MM.1S (cell line): Measurements from ENCODE around the gene AUTS2.

Experiments
- DNase-seq: peaks from one replicate; pipeline ENCODE4 v3.0.0-alpha.2; 2015
- H2AFZ ChIP-seq: fragments of 300-600 bp; sonication (generic); 2 replicates; pipeline ENCODE4 v1.6.0; 2016; ENCODE audit warnings: antibody characterized with exemption, low read length
- H3F3A ChIP-seq: fragments of 300-600 bp; sonication (generic); 2 replicates; pipeline ENCODE4 v1.6.1; 2016; ENCODE audit warnings: mild to moderate bottlenecking, antibody characterized with exemption, low read length, moderate library complexity, mixed read lengths; ENCODE audit not compliant: insufficient read depth
- H3K27ac ChIP-seq: fragments of 300-600 bp; sonication (generic); 2 replicates; pipeline ENCODE4 v1.5.1; 2016; ENCODE audit warnings: mild to moderate bottlenecking, low read length
- H3K27me3 ChIP-seq: fragments of 300-600 bp; sonication (generic); replicated peaks from 2 replicates; pipeline ENCODE4 v1.6.0; 2016; ENCODE audit warnings: low read length; ENCODE audit not compliant: insufficient read depth
- H3K36me3 ChIP-seq: fragments of 300-600 bp; sonication (generic); replicated peaks from 2 replicates; pipeline ENCODE4 v1.6.1; 2016; ENCODE audit warnings: mild to moderate bottlenecking, low read length, mixed read lengths; ENCODE audit not compliant: insufficient read depth
- H3K4me1 ChIP-seq: fragments of 300-600 bp; sonication (generic); 2 replicates; pipeline ENCODE4 v1.6.1; 2016; ENCODE audit warnings: low read length, mixed read lengths
- H3K4me2 ChIP-seq: fragments of 300-600 bp; sonication (generic); 2 replicates; pipeline ENCODE4 v1.6.0; 2016; ENCODE audit warnings: low read depth, low read length
- H3K4me3 ChIP-seq: fragments of 300-600 bp; sonication (generic); 2 replicates; pipeline ENCODE4 v1.5.1; 2016; ENCODE audit warnings: low read length, mixed read lengths
- H3K79me2 ChIP-seq: fragments of 300-600 bp; sonication (generic); 2 replicates; pipeline ENCODE4 v1.6.1; 2016; ENCODE audit warnings: mixed run types, low read length, mixed read lengths
- H3K9ac ChIP-seq: fragments of 300-600 bp; sonication (generic); 2 replicates; pipeline ENCODE4 v1.6.1; 2016; ENCODE audit warnings: low read length, mixed read lengths
- H3K9me2 ChIP-seq: fragments of 300-600 bp; sonication (generic); replicated peaks from 2 replicates; pipeline ENCODE4 v1.6.1; 2016; ENCODE audit warnings: mild to moderate bottlenecking, low read length, mixed read lengths; ENCODE audit not compliant: insufficient read depth
- H3K9me3 ChIP-seq: fragments of 300-600 bp; sonication (generic); replicated peaks from 2 replicates; pipeline ENCODE4 v1.6.1; 2016; ENCODE audit warnings: mild to moderate bottlenecking, low read length, mixed read lengths; ENCODE audit not compliant: insufficient read depth
- H4K20me1 ChIP-seq: fragments of 300-600 bp; sonication (generic); 2 replicates; pipeline ENCODE4 v1.6.1; 2016; ENCODE audit warnings: mild to moderate bottlenecking, low read length, moderate library complexity, mixed read lengths; ENCODE audit not compliant: insufficient read depth
- CTCF ChIP-seq: fragments of 300-600 bp; sonication (generic); IDR thresholded peaks from 2 replicates; pipeline ENCODE4 v1.5.1; 2016; ENCODE audit warnings: antibody characterized with exemption, low read length, mixed read lengths
- EZH2 ChIP-seq: fragments of 300-600 bp; sonication (generic); optimal IDR thresholded peaks from 2 replicates; pipeline ENCODE3; 2017; ENCODE audit warnings: low read depth, mild to moderate bottlenecking, antibody characterized with exemption, low read length, mixed read lengths
- EZH2phosphoT487 ChIP-seq: fragments of 300-600 bp; sonication (generic); IDR thresholded peaks from 2 replicates; pipeline ENCODE4 v1.6.1; 2018; ENCODE audit warnings: antibody characterized with exemption, low read length

Gene AUTS2

DNA sequence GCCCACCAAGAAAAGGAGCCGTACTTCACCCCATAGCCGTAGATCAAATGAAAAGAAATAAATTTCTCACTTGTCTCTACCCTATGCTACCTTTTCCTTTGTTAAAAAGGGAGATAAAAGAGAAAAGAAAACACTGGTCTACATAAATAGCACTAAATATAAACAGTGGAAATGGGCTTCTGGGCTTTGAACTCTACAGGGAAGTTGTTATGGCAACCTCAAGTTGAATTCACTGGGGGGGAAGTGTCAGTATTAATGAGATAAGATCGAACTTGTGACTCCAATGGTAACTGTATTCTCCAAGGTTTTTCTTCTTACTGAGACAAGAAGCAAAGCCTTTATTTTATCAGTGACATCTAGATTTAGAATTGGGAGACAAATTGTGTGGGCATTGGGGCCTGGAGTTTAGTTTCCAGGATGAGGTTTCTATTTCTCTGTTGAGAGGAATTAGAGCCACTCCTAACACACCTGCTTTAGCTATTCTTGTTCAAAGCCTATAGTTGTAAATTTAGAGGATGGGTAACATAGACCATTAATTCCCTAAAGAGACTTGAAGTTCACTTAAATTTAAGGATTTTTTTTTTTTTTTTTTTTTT lies 929.3 kb downstream of the AUTS2 start:
- Histone ChIP-seq H3K9ac (no peak overlapping the region), H3K36me3 (no peaks in the 10 kb centered on the region), H3K79me2 (no peaks in the 10 kb centered on the region), H3K9me3 (no peaks in the 10 kb centered on the region), H3K27me3 (no peaks in the 10 kb centered on the region), H2AFZ (no peak overlapping the region), H3K9me2 (no peaks in the 10 kb centered on the region), H4K20me1 (no peaks in the 10 kb centered on the region), H3F3A (no peaks in the 10 kb centered on the region), H3K27ac (no peak overlapping the region), H3K4me1 (no peaks in the 10 kb centered on the region), H3K4me2 (no peak overlapping the region), H3K4me3 (no peak overlapping the region)
- TF ChIP-seq EZH2 (no peak), CTCF (no peak), EZH2phosphoT487 (no peak)
- DNase-seq = no peak

DNA sequence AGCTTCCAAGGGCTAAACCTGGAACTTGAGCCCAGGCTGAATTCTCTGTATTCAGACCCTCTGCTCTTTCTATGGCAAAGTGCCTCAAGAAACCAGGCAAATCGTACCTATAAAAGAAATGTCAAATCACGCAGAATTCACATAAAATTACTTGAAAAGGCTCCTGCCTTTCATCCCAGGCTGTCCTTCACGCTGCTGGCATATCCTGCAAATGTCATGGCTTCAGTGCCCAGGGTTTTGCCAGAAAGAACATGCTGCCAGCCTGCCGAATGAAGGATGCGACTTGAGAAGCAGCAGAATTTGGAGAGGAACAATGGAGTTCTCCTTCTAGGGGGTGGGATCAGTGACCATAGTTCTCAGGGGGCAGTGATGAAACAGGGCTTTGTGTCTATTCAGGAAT lies 931.2 kb downstream of the AUTS2 start:
- H3K4me3 ChIP-seq = no peak overlapping the region
- H3K27me3 ChIP-seq = no peaks in the 10 kb centered on the region

GRCh38 chr7:70529914-70530585 lies 931.8 kb downstream of the AUTS2 start:
- no peak for DNase-seq
- H3K9me3 ChIP-seq = no peaks in the 10 kb centered on the region
- no peak overlapping the region for H2AFZ ChIP-seq
- H3K9me2 ChIP-seq = no peaks in the 10 kb centered on the region
- H3K27ac ChIP-seq = no peak overlapping the region
- no peaks in the 10 kb centered on the region for H3K79me2 ChIP-seq
- H3K9ac ChIP-seq = no peak overlapping the region
- H3K4me3 ChIP-seq = no peak overlapping the region
- no peaks in the 10 kb centered on the region for H4K20me1 ChIP-seq
- H3K4me1 ChIP-seq = no peaks in the 10 kb centered on the region
- TF ChIP-seq CTCF = no peak
- H3K27me3 ChIP-seq = no peaks in the 10 kb centered on the region
- H3K4me2 ChIP-seq = no peak overlapping the region
- H3F3A ChIP-seq = no peaks in the 10 kb centered on the region
- no peaks in the 10 kb centered on the region for H3K36me3 ChIP-seq

More for the DNA sequence above, 931.2 kb downstream of the AUTS2 start:
- DNase-seq = no peak
- Histone ChIP-seq H3K4me1 (no peaks in the 10 kb centered on the region), H3K9me2 (no peaks in the 10 kb centered on the region), H3F3A (no peaks in the 10 kb centered on the region), H3K9ac (no peak overlapping the region), H3K36me3 (no peaks in the 10 kb centered on the region), H3K27ac (no peak overlapping the region), H3K9me3 (no peaks in the 10 kb centered on the region), H3K79me2 (no peaks in the 10 kb centered on the region), H4K20me1 (no peaks in the 10 kb centered on the region), H2AFZ (no peak overlapping the region), H3K4me2 (no peak overlapping the region)
- TF ChIP-seq CTCF = no peak
- TF ChIP-seq EZH2phosphoT487 = no peak
- TF ChIP-seq EZH2 = no peak
